GM21737 (cell line): ENCODE results near the gene HMG20B.

ENCODE experiments used
- ATAC-seq: cut with Tn5 transposase; IDR thresholded peaks from one replicate; pipeline ENCODE4 v1.9.1; 2021; ENCODE audit warnings: mild to moderate bottlenecking, moderate library complexity; ENCODE audit not compliant: unreplicated experiment

Gene HMG20B

GRCh38 chr19:3618144-3618810 is 45.5 kb downstream of the HMG20B start:
- ATAC-seq: no peak

- no peak for ATAC-seq
Observed at GRCh38 chr19:3618811-3619630, 46.3 kb downstream of the HMG20B start.

- ATAC-seq: no peak
Observed at GRCh38 chr19:3619631-3620012, 46.9 kb downstream of the HMG20B start.

- no peak for ATAC-seq
Observed at GRCh38 chr19:3620145-3620816, 47.5 kb downstream of the HMG20B start.

GRCh38 chr19:3620817-3621547 is 48.2 kb downstream of the HMG20B start:
- ATAC-seq: no peak

GRCh38 chr19:3621689-3622088 is 48.9 kb downstream of the HMG20B start:
- ATAC-seq: no peak

GRCh38 chr19:3622224-3622623 is 49.5 kb downstream of the HMG20B start:
- no peak for ATAC-seq

GRCh38 chr19:3623716-3624115 is 51.0 kb downstream of the HMG20B start:
- ATAC-seq: no peak

- ATAC-seq: peak; percentile 3
Observed at GRCh38 chr19:3625996-3626472, 53.3 kb downstream of the HMG20B start.

- ATAC-seq: peak; percentile 82
Observed at GRCh38 chr19:3626473-3627350, 54.0 kb downstream of the HMG20B start, which contains the start of gene CACTIN. Gene CACTIN (minus strand): TSS chr19:3626790. CDS start chr19:3626762, 28 bp downstream.

- ATAC-seq: no peak
Observed at GRCh38 chr19:3627351-3627723, 54.6 kb downstream of the HMG20B start.
